Liver (tissue), 3 donors: ENCODE measurements around the gene SGPL1.

Experiments
- EGR1 ChIP-seq, 2 donors: IDR thresholded peaks; 2 replicates each; pipeline ENCODE4 v1.6.1; 2016 to 2018; ENCODE audit warnings: antibody characterized with exemption in 2 of 2, low read depth in 2 of 2
- FOXA1 ChIP-seq: IDR thresholded peaks from 2 replicates; pipeline ENCODE4 v1.6.1; 2016; ENCODE audit warnings: antibody characterized with exemption
- GABPA ChIP-seq, 2 donors: IDR thresholded peaks in 1 of 2; conservative IDR thresholded peaks in 1 of 2; 2 replicates each; pipeline ENCODE4 v1.6.1; 2016; ENCODE audit warnings: antibody characterized with exemption in 2 of 2, mild to moderate bottlenecking in 1 of 2, moderate library complexity in 1 of 2
- RAD21 ChIP-seq, 2 donors: IDR thresholded peaks; 2 replicates each; pipeline ENCODE4 v1.6.1; 2016; ENCODE audit warnings: antibody characterized with exemption in 2 of 2, mild to moderate bottlenecking in 2 of 2
- TF ChIP-seq, protein P1 (sequence below): fragments of 150-350 bp; IDR thresholded peaks from 2 replicates; pipeline ENCODE4 v1.5.1; 2017; ENCODE audit warnings: improper control_type of control experiment, low read depth, low read length; ENCODE audit not compliant: missing input control
- TF ChIP-seq, protein P2 (sequence below): IDR thresholded peaks from 2 replicates; pipeline ENCODE4 v1.6.1; 2016; ENCODE audit warnings: antibody characterized with exemption
- TF ChIP-seq, protein P3 (sequence below): IDR thresholded peaks from 2 replicates; pipeline ENCODE4 v1.6.1; 2016; ENCODE audit warnings: antibody characterized with exemption
- TF ChIP-seq, protein P4 (sequence below): IDR thresholded peaks from 2 replicates; pipeline ENCODE4 v1.6.1; 2016; ENCODE audit warnings: antibody characterized with exemption, mild to moderate bottlenecking
- TF ChIP-seq, protein P5 (sequence below): IDR thresholded peaks from 2 replicates; pipeline ENCODE4 v1.6.1; 2016; ENCODE audit warnings: antibody characterized with exemption
- donor health status: healthy.
- donor health status: healthy.

DNA sequence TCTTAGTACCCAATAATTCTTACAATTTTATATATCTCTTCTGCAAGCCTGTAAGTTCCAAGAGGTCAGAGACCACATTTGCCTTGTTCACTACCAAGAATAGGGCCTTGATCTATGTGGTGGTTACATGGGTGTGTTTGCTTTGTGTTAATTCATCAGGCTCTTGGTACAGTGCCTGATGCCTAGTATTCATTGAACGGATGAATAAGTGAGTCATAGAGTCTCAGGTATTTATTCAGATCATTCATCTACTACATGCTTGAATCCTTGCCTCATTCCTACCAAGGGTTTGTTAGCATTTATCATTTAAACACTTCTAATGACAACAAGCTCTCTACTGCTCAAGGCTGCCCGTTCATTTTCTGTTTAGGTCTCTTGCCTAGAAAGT, 11.3 kb upstream of the SGPL1 start:
- TF ChIP-seq, protein P1, sequence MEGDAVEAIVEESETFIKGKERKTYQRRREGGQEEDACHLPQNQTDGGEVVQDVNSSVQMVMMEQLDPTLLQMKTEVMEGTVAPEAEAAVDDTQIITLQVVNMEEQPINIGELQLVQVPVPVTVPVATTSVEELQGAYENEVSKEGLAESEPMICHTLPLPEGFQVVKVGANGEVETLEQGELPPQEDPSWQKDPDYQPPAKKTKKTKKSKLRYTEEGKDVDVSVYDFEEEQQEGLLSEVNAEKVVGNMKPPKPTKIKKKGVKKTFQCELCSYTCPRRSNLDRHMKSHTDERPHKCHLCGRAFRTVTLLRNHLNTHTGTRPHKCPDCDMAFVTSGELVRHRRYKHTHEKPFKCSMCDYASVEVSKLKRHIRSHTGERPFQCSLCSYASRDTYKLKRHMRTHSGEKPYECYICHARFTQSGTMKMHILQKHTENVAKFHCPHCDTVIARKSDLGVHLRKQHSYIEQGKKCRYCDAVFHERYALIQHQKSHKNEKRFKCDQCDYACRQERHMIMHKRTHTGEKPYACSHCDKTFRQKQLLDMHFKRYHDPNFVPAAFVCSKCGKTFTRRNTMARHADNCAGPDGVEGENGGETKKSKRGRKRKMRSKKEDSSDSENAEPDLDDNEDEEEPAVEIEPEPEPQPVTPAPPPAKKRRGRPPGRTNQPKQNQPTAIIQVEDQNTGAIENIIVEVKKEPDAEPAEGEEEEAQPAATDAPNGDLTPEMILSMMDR: no peak
- TF ChIP-seq, protein P2, sequence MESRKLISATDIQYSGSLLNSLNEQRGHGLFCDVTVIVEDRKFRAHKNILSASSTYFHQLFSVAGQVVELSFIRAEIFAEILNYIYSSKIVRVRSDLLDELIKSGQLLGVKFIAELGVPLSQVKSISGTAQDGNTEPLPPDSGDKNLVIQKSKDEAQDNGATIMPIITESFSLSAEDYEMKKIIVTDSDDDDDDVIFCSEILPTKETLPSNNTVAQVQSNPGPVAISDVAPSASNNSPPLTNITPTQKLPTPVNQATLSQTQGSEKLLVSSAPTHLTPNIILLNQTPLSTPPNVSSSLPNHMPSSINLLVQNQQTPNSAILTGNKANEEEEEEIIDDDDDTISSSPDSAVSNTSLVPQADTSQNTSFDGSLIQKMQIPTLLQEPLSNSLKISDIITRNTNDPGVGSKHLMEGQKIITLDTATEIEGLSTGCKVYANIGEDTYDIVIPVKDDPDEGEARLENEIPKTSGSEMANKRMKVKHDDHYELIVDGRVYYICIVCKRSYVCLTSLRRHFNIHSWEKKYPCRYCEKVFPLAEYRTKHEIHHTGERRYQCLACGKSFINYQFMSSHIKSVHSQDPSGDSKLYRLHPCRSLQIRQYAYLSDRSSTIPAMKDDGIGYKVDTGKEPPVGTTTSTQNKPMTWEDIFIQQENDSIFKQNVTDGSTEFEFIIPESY: no peak
- TF ChIP-seq, protein P3, sequence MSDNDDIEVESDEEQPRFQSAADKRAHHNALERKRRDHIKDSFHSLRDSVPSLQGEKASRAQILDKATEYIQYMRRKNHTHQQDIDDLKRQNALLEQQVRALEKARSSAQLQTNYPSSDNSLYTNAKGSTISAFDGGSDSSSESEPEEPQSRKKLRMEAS: no peak
- TF ChIP-seq GABPA (IDR thresholded peaks at IDR 0.05 in 1 of 2, conservative IDR thresholded peaks at IDR 0.05 in 1 of 2) (no peak), FOXA1 (no peak), RAD21 (IDR thresholded peaks at IDR 0.05) (no peak), EGR1 (IDR thresholded peaks at IDR 0.05; ENCODE audit: low read depth in 2 of 2) (no peak)
- TF ChIP-seq, protein P4, sequence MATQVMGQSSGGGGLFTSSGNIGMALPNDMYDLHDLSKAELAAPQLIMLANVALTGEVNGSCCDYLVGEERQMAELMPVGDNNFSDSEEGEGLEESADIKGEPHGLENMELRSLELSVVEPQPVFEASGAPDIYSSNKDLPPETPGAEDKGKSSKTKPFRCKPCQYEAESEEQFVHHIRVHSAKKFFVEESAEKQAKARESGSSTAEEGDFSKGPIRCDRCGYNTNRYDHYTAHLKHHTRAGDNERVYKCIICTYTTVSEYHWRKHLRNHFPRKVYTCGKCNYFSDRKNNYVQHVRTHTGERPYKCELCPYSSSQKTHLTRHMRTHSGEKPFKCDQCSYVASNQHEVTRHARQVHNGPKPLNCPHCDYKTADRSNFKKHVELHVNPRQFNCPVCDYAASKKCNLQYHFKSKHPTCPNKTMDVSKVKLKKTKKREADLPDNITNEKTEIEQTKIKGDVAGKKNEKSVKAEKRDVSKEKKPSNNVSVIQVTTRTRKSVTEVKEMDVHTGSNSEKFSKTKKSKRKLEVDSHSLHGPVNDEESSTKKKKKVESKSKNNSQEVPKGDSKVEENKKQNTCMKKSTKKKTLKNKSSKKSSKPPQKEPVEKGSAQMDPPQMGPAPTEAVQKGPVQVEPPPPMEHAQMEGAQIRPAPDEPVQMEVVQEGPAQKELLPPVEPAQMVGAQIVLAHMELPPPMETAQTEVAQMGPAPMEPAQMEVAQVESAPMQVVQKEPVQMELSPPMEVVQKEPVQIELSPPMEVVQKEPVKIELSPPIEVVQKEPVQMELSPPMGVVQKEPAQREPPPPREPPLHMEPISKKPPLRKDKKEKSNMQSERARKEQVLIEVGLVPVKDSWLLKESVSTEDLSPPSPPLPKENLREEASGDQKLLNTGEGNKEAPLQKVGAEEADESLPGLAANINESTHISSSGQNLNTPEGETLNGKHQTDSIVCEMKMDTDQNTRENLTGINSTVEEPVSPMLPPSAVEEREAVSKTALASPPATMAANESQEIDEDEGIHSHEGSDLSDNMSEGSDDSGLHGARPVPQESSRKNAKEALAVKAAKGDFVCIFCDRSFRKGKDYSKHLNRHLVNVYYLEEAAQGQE: no peak
- TF ChIP-seq, protein P5, sequence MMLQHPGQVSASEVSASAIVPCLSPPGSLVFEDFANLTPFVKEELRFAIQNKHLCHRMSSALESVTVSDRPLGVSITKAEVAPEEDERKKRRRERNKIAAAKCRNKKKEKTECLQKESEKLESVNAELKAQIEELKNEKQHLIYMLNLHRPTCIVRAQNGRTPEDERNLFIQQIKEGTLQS: no peak
